Mesendoderm (in vitro differentiated cells): ENCODE results near the gene NHSL1.

Experiments
- DNase-seq: peaks from one replicate; pipeline ENCODE4 v3.0.0; 2013
- H2AK5ac ChIP-seq: 2 replicates; pipeline ENCODE4 v1.6.1; 2013; ENCODE audit warnings: low read length, inconsistent platforms
- H2BK120ac ChIP-seq: 2 replicates; pipeline ENCODE4 v1.6.1; 2013; ENCODE audit warnings: low read depth, mild to moderate bottlenecking, low read length, moderate library complexity, mixed read lengths
- H2BK15ac ChIP-seq: replicated peaks from 2 replicates; pipeline ENCODE4 v1.6.1; 2013; ENCODE audit warnings: low read depth, mild to moderate bottlenecking, moderate library complexity
- H2BK5ac ChIP-seq: 2 replicates; pipeline ENCODE4 v1.6.1; 2013; ENCODE audit warnings: low read length, inconsistent platforms
- H3K18ac ChIP-seq: 2 replicates; pipeline ENCODE4 v1.6.1; 2013; ENCODE audit warnings: mild to moderate bottlenecking, low read length, mixed read lengths
- H3K23ac ChIP-seq: one replicate; pipeline ENCODE4 v1.6.1; 2013; ENCODE audit warnings: low read length
- H3K27ac ChIP-seq: 2 replicates; pipeline ENCODE4 v1.5.1; 2013; ENCODE audit warnings: low read depth, mild to moderate bottlenecking, inconsistent platforms, low read length, moderate library complexity
- H3K27me3 ChIP-seq: 2 replicates; pipeline ENCODE4 v1.6.1; 2013; ENCODE audit warnings: low read length, control low read depth, mild to moderate bottlenecking, inconsistent platforms; ENCODE audit not compliant: insufficient read depth, poor library complexity
- H3K36me3 ChIP-seq: 2 replicates; pipeline ENCODE4 v1.6.1; 2013; ENCODE audit warnings: low read length, inconsistent platforms; ENCODE audit not compliant: control insufficient read depth, insufficient read depth
- H3K4ac ChIP-seq: one replicate; pipeline ENCODE4 v1.6.1; 2013; ENCODE audit warnings: low read depth, mild to moderate bottlenecking, low read length, moderate library complexity
- H3K4me1 ChIP-seq: 2 replicates; pipeline ENCODE4 v1.6.1; 2013; ENCODE audit warnings: low read depth, low read length, inconsistent platforms; ENCODE audit not compliant: control insufficient read depth
- H3K4me2 ChIP-seq: 2 replicates; pipeline ENCODE4 v1.6.1; 2013; ENCODE audit warnings: low read length
- H3K4me3 ChIP-seq: 2 replicates; pipeline ENCODE4 v1.5.1; 2013; ENCODE audit warnings: mild to moderate bottlenecking, low read length
- H3K56ac ChIP-seq: one replicate; pipeline ENCODE4 v1.6.1; 2013; ENCODE audit warnings: low read length
- H3K79me1 ChIP-seq: 2 replicates; pipeline ENCODE4 v1.6.1; 2013; ENCODE audit warnings: low read length, inconsistent platforms
- H3K79me2 ChIP-seq: 2 replicates; pipeline ENCODE4 v1.6.1; 2013; ENCODE audit warnings: mild to moderate bottlenecking, low read length; ENCODE audit not compliant: control insufficient read depth, insufficient read depth
- H3K9ac ChIP-seq: 2 replicates; pipeline ENCODE4 v1.6.1; 2013; ENCODE audit warnings: low read length, inconsistent platforms
- H4K5ac ChIP-seq: one replicate; pipeline ENCODE4 v1.6.1; 2013; ENCODE audit warnings: low read length
- H4K8ac ChIP-seq: one replicate; pipeline ENCODE4 v1.6.1; 2013; ENCODE audit warnings: low read depth, mild to moderate bottlenecking, control low read depth, low read length, moderate library complexity
- WGBS: extraction: QIAGEN DNeasy Blood & Tissue Kit; methylation state at CpG from one replicate; pipeline ENCODE4 v1.1.7; 2013; ENCODE audit warnings: low lambda C conversion rate, missing lambda C conversion rate; ENCODE audit not compliant: insufficient coverage; ENCODE audit errors: extremely low coverage; 5-methylcytosine and 5-hydroxymethylcytosine counted together

Gene NHSL1

DNA sequence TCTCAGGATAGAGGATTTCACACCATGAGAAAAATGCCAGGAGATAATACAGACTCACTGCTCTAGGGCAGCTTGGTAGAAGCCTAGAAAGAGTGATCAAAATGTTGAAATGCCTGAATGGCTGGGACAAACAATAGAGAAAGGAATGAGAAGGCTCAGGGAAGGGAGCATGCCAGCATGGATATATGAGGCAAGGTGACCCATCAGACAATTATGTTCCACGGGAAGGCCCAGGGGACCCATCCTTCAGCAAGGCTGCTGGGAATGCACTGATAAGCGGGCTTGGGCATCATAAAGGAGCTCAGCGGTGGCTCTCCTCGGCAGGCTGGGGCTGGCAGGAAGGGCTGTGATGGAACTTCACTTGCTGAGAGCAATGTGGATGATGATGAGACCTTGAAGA is 83.1 kb downstream of the NHSL1 start:
- Histone ChIP-seq H3K79me2 (no peaks in the 10 kb centered on the region), H4K5ac (no peak overlapping the region), H2BK120ac (no peak overlapping the region), H3K4me2 (no peak overlapping the region), H3K4me3 (no peak overlapping the region), H2BK5ac (no peak overlapping the region), H4K8ac (no peak overlapping the region), H3K79me1 (no peaks in the 10 kb centered on the region), H3K4me1 (no peaks in the 10 kb centered on the region), H3K56ac (no peak overlapping the region), H2AK5ac (no peak overlapping the region), H3K23ac (peak overlapping the region; percentile 59), H3K27me3 (no peaks in the 10 kb centered on the region), H2BK15ac (no peak overlapping the region), H3K9ac (no peak overlapping the region), H3K27ac (no peak overlapping the region), H3K4ac (no peak overlapping the region), H3K36me3 (peaks cover 6% of the 10 kb centered on the region), H3K18ac (no peak overlapping the region)
- DNase-seq = peak; percentile 34
- no CpG with 5 or more reads among the region's 4 CpGs for WGBS

DNA sequence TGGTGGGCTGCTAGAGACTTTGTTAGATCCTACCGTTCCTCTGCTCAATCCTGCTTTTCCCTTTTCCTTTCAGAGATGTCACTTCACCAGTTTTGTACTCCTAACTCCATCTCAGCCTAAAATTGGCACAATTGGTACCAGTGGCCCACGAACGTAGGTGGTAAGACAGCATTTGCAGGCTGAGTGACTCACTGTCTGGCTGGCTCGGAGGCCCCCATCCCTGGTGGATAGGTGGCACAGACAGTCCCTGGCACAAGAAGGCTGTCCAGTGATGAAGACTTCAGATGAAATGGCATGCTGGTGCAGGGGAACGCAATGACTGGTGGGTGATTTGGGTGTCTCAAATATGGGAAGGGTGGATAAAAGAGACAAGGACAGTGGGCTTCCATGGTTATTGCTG is 84.2 kb downstream of the NHSL1 start:
- no peak overlapping the region for H4K5ac ChIP-seq
- no peak overlapping the region for H2BK120ac ChIP-seq
- WGBS = no CpG with 5 or more reads among the region's 5 CpGs

DNA sequence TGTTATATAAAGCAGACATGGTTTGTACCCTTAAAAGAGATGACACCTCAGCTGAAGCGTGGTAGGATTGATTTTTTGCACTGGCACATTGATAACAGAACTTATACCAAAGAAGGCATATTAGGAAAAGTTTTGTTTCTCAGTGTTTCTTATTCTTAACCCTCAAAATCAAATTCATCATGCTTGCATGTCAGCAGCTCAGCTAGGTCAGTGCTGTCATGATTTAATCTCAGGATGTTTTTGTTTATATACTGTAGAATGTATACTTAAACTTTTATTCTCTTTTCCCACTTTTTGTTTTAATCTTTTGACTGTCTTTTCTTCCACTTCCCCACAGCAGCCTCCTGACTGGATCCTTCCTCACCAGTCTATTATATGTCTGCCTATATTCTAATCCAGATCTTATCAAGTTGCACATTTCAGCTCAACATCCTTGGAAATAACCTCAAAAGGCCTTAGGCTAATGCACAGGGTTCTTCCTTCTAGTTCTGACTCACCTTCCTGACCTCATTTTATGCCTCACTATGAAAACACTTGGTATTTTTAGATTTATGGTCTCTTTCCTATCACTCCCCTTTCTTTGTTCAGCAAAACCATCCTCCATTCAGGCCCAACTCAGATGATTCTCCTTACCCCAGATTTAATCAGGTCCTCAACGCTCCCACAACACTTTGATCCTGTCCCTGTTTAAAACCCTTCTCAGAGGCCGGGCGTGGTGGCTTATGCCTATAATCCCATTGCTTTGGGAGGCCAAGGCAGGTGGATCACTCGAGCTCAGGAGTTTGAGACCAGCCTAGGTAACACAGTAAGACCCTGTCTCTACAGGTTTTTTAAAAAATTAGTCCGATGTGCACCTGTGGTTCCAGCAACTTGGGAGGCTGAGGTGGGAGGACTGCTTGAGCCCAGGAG is 88.1 kb downstream of the NHSL1 start:
- H3K9ac ChIP-seq = no peak overlapping the region
- no peak overlapping the region for H3K23ac ChIP-seq
- H4K5ac ChIP-seq = no peak overlapping the region
- no peaks in the 10 kb centered on the region for H3K27me3 ChIP-seq
- H4K8ac ChIP-seq = no peak overlapping the region
- no peak overlapping the region for H2BK15ac ChIP-seq
- H2BK5ac ChIP-seq = no peak overlapping the region
- peaks cover 3% of the 10 kb centered on the region for H3K79me2 ChIP-seq
- peaks cover 6% of the 10 kb centered on the region for H3K79me1 ChIP-seq
- no peak overlapping the region for H3K27ac ChIP-seq
- H2AK5ac ChIP-seq = no peak overlapping the region
- peaks cover 17% of the 10 kb centered on the region for H3K36me3 ChIP-seq
- H2BK120ac ChIP-seq = no peak overlapping the region
- H3K56ac ChIP-seq = no peak overlapping the region
- H3K4ac ChIP-seq = no peak overlapping the region
- no CpG with 5 or more reads among the region's 6 CpGs for WGBS
- no peaks in the 10 kb centered on the region for H3K4me1 ChIP-seq
- no peak overlapping the region for H3K4me3 ChIP-seq
- H3K18ac ChIP-seq = no peak overlapping the region
- DNase-seq = no peak
- H3K4me2 ChIP-seq = no peak overlapping the region

More for the DNA sequence above, 84.2 kb downstream of the NHSL1 start:
- H3K4me3 ChIP-seq = no peak overlapping the region
- no peak overlapping the region for H3K27ac ChIP-seq
- H2BK15ac ChIP-seq = no peak overlapping the region
- H2BK5ac ChIP-seq = no peak overlapping the region
- peaks cover 4% of the 10 kb centered on the region for H3K36me3 ChIP-seq
- no peaks in the 10 kb centered on the region for H3K79me1 ChIP-seq
- H3K27me3 ChIP-seq = no peaks in the 10 kb centered on the region
- H4K8ac ChIP-seq = no peak overlapping the region
- H3K9ac ChIP-seq = no peak overlapping the region
- no peak overlapping the region for H2AK5ac ChIP-seq
- H3K56ac ChIP-seq = no peak overlapping the region
- no peak overlapping the region for H3K18ac ChIP-seq
- H3K4me1 ChIP-seq = no peaks in the 10 kb centered on the region
- no peak overlapping the region for H3K4ac ChIP-seq
- H3K23ac ChIP-seq = no peak overlapping the region
- H3K79me2 ChIP-seq = no peaks in the 10 kb centered on the region
- no peak for DNase-seq
- no peak overlapping the region for H3K4me2 ChIP-seq

DNA sequence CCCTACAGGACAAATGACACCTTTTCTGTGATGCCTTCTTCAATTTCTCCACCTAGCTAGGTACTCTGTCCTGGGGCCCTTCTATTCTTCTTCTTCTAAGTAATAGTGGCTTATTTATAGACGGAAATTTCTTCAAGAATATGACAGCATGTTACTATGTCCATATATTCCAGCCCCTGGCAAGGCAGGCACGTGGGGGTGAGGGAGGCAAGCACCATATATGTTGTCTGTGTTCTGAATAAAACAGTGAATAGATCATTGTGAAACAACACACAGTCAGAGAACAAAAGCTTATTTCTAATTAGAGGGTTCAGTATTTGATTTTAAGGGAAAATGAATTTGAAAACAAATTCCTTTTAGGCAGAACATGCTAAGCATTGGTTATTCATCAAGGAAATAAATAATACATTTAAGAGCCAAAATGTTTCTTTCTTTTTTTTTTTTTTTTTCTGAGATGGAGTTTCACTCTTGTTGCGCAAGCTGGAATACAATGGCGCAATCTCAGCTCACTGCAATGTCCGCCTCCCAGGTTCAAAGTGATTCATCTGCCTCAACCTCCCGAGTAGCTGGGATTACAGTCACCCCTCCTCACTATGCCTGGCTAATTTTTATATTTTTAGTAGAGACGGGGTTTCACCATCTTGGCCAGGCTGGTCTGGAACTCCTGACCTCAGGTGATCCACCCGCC is 89.1 kb downstream of the NHSL1 start:
- H2BK120ac ChIP-seq = no peak overlapping the region
- H3K79me2 ChIP-seq = peaks cover 5% of the 10 kb centered on the region
- peaks cover 17% of the 10 kb centered on the region for H3K36me3 ChIP-seq
- no peak overlapping the region for H4K5ac ChIP-seq
- H3K56ac ChIP-seq = no peak overlapping the region
- no peak overlapping the region for H3K4me3 ChIP-seq
- no peak overlapping the region for H2BK15ac ChIP-seq
- H3K4ac ChIP-seq = no peak overlapping the region
- no peak overlapping the region for H3K9ac ChIP-seq
- no peak overlapping the region for H3K27ac ChIP-seq
- WGBS = no CpG with 5 or more reads among the region's 8 CpGs
- H3K79me1 ChIP-seq = peaks cover 6% of the 10 kb centered on the region
- no peaks in the 10 kb centered on the region for H3K4me1 ChIP-seq
- no peak overlapping the region for H3K4me2 ChIP-seq
- H4K8ac ChIP-seq = no peak overlapping the region
- no peak overlapping the region for H2AK5ac ChIP-seq
- H3K18ac ChIP-seq = no peak overlapping the region
- no peak for DNase-seq
- no peak overlapping the region for H3K23ac ChIP-seq
- H3K27me3 ChIP-seq = no peaks in the 10 kb centered on the region
- H2BK5ac ChIP-seq = no peak overlapping the region

DNA sequence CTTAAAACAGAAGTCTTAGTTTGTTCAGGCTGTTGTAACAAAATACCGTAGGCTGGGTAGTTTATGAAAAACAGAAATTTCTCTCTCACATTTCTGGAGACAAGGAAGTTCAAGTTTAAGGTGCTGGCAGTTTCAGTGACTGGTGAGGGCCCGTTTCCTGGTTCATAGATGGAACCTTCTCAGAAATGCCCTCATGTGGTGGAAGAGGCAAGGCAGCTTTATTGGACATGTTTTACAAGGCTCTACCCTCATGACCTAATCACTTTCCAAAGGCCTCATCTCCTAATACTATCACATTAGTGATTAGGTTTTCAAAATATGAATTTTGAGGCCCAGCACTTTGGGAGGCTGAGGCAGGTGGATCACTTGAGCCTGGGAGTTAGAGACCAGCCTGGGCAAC is 92.9 kb downstream of the NHSL1 start:
- Histone ChIP-seq H2AK5ac (no peak overlapping the region), H2BK5ac (no peak overlapping the region), H3K79me1 (peaks cover 6% of the 10 kb centered on the region), H3K56ac (no peak overlapping the region), H4K5ac (no peak overlapping the region), H2BK120ac (no peak overlapping the region), H3K4me3 (no peak overlapping the region), H3K36me3 (peaks cover 12% of the 10 kb centered on the region), H3K23ac (no peak overlapping the region), H3K18ac (no peak overlapping the region), H2BK15ac (no peak overlapping the region), H3K27me3 (no peaks in the 10 kb centered on the region), H4K8ac (no peak overlapping the region), H3K4me1 (peaks cover 2% of the 10 kb centered on the region), H3K27ac (no peak overlapping the region), H3K9ac (no peak overlapping the region), H3K4ac (no peak overlapping the region), H3K79me2 (peaks cover 11% of the 10 kb centered on the region), H3K4me2 (no peak overlapping the region)
- no CpG with 5 or more reads among the region's 2 CpGs for WGBS
- no peak for DNase-seq
